HG03460 (cell line): Measurements from ENCODE around the gene KBTBD2.
"Not testable (repeated sequence)": the region's sequence is repeated elsewhere in the genome, so short reads cannot be mapped to it uniquely, and the experiment has no call there.

Experiments used
- ATAC-seq: cut with Tn5 transposase; IDR thresholded peaks from one replicate; pipeline ENCODE4 v1.9.1; 2021; ENCODE audit not compliant: unreplicated experiment

KBTBD2 gene

DNA sequence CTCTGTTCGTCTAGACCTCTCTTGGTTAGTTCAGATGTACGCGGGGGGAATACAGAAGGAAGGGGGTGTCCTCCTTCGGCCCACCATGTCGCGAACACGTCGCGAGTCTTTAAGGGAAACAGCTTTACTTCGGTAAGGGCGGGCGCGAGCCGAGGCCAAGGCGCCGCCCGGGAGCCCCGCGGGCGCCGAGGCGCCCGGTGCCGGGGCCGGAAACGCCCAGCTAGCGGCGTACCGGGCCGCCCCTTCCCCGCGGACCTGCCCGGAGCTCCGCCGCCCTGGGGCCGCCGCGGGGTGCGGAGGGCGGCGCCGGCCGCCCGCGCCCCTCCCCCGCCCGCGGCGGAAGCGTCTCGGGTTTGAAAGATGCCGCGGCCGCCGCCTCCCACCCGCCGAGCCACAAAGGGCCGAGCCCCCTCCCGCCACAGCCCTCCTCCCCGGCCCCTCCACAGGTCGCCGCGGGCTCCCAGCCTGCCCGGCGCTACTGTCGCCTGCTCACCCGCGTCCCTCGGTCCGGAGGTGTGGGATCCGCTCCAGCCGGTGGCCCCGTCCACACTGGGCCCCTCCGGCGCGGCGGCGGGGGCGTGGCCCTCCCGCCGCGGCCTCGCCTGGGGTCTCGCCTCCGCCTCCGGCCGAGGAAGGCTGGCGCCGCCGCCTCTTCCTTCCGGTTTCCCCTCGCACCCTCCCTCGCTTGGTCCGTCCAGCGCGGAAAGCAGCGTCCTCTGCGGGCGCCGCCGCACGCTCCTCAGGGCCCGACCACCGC is at the start of gene KBTBD2:
TSS of gene KBTBD2 (minus strand) at position 718 of the 757 bp plus-strand sequence. CDS start 12,156 bp downstream, outside the sequence.
- ATAC-seq: peak; percentile 64

GRCh38 chr7:32941181-32941580 is 49.6 kb upstream of the KBTBD2 start:
- no peak for ATAC-seq

- ATAC-seq: no peak
Observed at GRCh38 chr7:32937344-32938174, 46.0 kb upstream of the KBTBD2 start.

DNA sequence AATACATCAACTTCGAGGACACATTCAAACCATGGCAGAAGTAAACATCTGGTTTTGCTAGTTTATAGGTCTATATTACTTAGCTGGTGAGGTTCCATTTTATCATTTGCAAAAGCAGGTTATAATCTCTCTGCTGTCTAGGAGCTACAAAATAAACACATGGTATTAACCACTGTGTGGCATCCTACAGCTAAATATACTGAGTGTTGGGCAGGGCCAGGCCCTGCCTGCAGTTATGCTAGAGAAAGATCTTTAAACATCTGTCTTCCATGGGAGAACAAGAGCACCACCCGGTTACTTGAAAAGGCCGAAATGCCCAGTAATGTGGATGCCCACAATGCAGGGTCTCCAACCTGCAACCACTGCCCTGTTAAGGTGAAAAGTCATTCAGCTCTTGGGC is 45.1 kb upstream of the KBTBD2 start:
- no peak for ATAC-seq

- no peak for ATAC-seq
Observed at GRCh38 chr7:32935558-32935957, 44.0 kb upstream of the KBTBD2 start.

DNA sequence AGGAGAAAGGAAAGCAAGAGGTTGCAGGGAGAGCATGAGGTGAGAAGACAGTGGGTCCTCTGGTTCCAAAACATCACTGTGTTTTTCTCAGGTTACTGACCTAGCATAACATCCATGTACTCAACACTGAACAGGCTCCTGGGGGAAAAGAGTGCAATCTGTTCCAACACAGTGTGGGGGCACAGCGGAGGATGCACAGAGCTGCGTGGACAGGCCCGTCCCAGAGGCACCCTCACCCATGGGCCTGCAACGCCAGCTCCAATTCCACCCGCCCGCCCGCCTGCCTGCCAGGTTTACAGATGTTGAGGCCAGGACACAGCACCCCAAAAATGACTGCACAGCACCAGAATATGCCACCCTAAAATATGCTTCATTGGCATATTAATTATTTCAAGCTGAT is 38.8 kb upstream of the KBTBD2 start:
- ATAC-seq: no peak

DNA sequence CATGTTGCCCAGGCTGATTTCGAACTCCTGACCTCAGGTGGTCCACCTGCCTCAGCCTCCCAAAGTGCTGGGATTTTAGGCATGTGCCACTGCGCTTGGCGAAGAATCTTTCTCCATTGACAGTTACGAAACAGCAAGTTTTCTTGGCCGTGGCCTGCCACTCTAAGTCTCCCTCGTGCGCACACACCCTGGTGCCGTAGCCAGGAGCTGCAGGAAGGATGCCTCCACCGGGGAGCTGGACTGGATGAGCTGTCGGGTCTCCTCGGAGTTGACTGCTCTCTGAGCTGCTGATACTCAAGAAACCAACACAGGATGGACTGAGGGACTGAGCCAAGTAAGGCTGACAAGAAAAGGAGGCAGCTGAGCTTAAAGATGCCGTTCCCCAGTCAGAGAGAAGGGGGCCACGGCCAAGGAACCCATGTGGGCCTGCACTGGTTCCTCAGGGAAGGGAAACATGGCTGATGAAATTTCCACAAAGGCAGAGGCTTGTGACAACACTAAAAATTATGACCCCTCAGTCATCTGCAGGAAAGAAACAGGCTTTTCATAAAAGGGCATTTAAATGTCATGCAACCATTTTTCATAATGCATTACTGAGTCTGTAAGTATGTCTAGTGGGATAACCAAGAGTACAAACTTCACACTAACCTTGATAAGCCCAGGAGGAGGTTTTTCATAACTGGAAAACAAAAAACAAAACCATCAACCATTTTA is 38.0 kb upstream of the KBTBD2 start:
- ATAC-seq: no peak

GRCh38 chr7:32928785-32929298 is 37.3 kb upstream of the KBTBD2 start:
- ATAC-seq: no peak

GRCh38 chr7:32921896-32922295 is 30.3 kb upstream of the KBTBD2 start:
- ATAC-seq: no peak

DNA sequence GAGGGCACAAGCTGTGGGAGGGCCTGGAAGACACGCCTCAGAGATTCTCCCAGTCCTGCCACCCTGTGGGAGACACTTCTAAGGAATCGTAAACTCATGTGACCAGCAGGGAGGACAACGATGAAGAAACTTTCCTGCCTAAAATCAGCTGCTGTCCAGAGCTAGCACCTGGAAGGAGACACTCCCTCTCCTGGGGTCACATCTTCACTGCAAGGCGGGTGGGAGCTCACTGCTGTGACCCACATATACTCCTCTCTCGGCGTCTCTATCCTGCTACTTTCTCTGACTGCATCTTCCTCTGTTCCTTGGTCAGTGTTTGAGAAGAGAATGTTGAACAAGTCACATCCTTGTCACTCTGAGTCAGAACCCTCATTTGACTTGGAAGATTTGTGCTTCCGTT is 25.4 kb upstream of the KBTBD2 start:
- not testable (repeated sequence) for ATAC-seq

DNA sequence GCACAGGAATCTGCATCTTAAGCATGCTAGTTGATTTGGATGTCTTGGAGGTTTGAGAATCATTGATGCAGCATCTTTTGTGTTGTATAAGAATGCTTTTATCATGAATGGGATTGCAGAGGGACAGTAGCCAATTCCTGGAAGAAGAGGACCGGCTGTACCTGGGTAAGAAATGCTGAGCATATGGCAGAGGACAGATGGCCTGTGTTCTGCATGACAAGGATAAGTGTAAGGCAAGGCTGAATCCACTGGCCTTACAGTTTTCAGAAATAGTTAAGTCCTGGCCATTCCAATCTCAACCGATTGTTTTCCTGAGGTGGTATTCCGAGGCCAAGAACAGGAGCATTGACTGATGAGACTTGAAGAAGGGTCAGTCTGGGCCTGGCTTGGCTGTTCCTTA is 24.4 kb upstream of the KBTBD2 start:
- ATAC-seq: no peak

GRCh38 chr7:32915041-32915536 is 23.5 kb upstream of the KBTBD2 start:
- ATAC-seq: no peak

DNA sequence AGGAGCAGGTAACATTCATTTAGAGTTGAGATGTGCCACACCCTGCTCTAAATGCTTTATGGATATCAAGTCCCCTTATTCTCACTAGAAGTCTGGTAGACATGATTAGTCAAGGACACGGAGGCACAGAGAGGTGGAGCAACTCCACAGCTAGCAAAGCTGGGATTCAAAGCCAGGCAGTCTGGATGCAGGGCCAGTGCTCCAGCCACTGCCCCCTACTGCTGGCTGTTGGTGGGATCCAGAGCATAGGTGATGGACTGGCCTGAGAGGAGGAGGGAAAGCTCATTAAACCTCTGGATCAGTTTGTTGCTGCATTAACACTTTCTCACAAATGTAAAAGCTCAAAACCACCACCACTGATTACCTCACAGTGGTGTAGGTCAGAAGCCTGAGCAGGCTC is 22.6 kb upstream of the KBTBD2 start:
- ATAC-seq: no peak

DNA sequence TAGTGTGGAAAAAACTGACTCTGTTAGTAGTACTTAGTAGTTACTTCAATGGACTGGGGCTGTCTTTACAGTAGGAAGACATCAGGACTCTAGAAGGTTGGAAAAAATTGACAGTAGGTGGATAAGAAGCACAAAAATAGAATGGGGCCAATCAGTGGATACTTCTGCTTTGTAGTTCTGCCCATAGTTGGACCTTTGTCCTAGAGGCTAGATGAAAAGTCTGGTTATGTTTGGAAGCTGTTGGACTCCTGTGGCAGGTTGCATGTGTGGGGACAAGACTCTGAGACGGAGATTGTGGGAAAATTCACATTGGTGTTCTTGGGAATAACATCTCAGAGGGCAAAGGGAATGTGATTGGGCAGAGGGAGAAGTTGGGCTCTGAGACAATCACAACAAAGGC is 18.6 kb upstream of the KBTBD2 start:
- no peak for ATAC-seq

- ATAC-seq: no peak
Observed at GRCh38 chr7:32905175-32905662, 13.7 kb upstream of the KBTBD2 start.

DNA sequence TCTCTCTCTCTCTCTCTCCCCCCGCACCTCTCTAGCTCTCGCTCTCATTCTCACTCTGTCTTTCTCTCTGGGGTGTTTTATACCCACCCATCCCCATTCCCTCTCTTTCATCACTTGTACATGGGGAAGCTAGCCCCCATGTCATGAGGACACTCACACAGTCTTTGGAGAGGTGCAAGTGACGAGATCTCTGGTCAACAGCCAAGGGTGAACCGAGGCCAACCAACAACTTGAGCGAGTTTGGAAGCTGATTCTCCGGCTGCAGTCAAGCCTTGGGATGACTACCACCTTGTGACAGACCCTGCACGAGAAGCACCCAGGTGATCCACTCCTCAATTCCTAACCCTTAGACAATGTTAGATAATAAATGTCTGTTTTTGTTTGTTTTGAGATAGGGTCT is 10.1 kb upstream of the KBTBD2 start:
- no peak for ATAC-seq

GRCh38 chr7:32900433-32900995 is 9.0 kb upstream of the KBTBD2 start:
- ATAC-seq: no peak

DNA sequence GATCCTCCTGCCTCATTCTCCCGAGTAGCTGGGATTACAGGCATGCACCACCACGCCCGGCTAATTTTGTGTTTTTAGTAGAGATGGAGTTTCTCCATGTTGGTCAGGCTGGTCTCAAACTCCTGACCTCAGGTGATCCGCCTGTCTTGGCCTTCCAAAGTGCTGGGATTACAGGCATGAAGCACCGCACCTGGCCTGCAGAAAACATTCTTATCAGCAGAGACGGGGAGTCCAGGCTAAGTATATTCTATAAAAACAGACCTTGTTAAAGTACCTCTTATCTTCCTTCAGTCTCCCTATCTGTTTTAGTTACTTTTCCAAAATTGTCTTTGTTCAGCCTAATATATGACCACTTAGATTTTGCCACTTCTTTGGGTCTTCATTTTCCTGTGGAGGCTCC is 5.8 kb upstream of the KBTBD2 start:
- ATAC-seq: not testable (repeated sequence)

GRCh38 chr7:32896564-32897347 is 5.2 kb upstream of the KBTBD2 start:
- no peak for ATAC-seq

DNA sequence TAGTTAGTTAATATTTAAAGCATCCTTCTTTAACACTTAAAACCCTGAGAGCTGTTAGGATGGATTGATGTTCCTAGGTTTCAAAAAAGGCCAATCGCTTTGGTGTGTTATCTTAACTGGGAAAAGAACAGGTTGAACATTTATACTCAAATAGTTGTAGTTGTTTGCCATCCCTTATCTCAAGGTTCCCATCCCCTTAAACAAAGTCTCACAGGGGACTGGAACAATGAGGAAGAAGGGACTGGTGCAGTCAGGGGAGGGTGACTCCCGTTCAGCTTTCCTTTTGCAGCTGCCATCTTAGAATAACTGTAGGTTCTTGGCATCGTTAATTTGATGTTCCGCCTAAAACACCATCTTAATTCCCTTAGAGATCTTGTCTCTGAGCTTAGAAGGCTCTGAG is 2.6 kb upstream of the KBTBD2 start:
- ATAC-seq: no peak
